Neutrophil (primary cell): Measurements from ENCODE around the gene CPNE9.
"Not testable (repeated sequence)": the region's sequence is repeated elsewhere in the genome, so short reads cannot be mapped to it uniquely, and the experiment has no call there.

Experiments
- H3K27ac ChIP-seq: fragments of 200-600 bp; sonication (generic); 2 replicates; pipeline ENCODE4 v1.5.1; 2016; ENCODE audit warnings: mild to moderate bottlenecking, moderate library complexity
- H3K27me3 ChIP-seq: fragments of 200-600 bp; sonication (generic); 2 replicates; pipeline ENCODE4 v1.6.0; 2016; ENCODE audit warnings: mild to moderate bottlenecking
- H3K36me3 ChIP-seq: fragments of 200-600 bp; sonication (generic); 2 replicates; pipeline ENCODE4 v1.5.1; 2017
- H3K4me1 ChIP-seq, 2 experiments: fragments of 200-600 bp in 1 of 2; sonication (generic) in 1 of 2; 1 replicate in 1 of 2; 2 replicates in 1 of 2; pipeline versions ENCODE4 v1.5.1 to v1.6.1; 2013 to 2016; ENCODE audit warnings: low read depth in 1 of 2, low read length in 1 of 2, mild to moderate bottlenecking in 1 of 2, moderate library complexity in 1 of 2; ENCODE audit not compliant: control insufficient read depth in 1 of 2, insufficient read depth in 1 of 2
- H3K4me3 ChIP-seq, 2 experiments: fragments of 200-600 bp in 1 of 2; sonication (generic) in 1 of 2; 1 replicate in 1 of 2; 2 replicates in 1 of 2; pipeline ENCODE4 v1.5.1; 2013 to 2016; ENCODE audit warnings: low read depth in 1 of 2, low read length in 1 of 2, mild to moderate bottlenecking in 1 of 2, moderate library complexity in 1 of 2
- H3K9me3 ChIP-seq: fragments of 200-600 bp; sonication (generic); 2 replicates; pipeline ENCODE4 v1.5.1; 2016
- CTCF ChIP-seq: fragments of 200-600 bp; sonication (generic); IDR thresholded peaks from 2 replicates; pipeline ENCODE4 v1.5.1; 2016; ENCODE audit warnings: antibody characterized with exemption

CPNE9 gene

GRCh38 chr3:9770276-9770812, 66.7 kb downstream of the CPNE9 start:
- no peaks in the 10 kb centered on the region for H3K36me3 ChIP-seq
- H3K9me3 ChIP-seq, result no peaks in the 10 kb centered on the region
- H3K27ac ChIP-seq, result no peak overlapping the region
- peak overlapping the region; percentile 50 to 51 for H3K4me3 ChIP-seq
- no peak for TF ChIP-seq CTCF
- peaks cover 14% of the 10 kb centered on the region for H3K27me3 ChIP-seq
- peaks cover 23 to 26% of the 10 kb centered on the region in 2 experiments for H3K4me1 ChIP-seq

GRCh38 chr3:9771007-9771406, 67.4 kb downstream of the CPNE9 start:
- H3K27ac ChIP-seq, H3K9me3 ChIP-seq, H3K36me3 ChIP-seq, H3K4me3 ChIP-seq: not testable (repeated sequence)
- Histone ChIP-seq H3K4me1 (peaks cover 23 to 26% of the 10 kb centered on the region in 2 experiments), H3K27me3 (peaks cover 14% of the 10 kb centered on the region)

- Histone ChIP-seq H3K36me3 (peaks cover 6% of the 10 kb centered on the region), H3K4me3 (no peak overlapping the region), H3K27ac (no peak overlapping the region), H3K27me3 (no peaks in the 10 kb centered on the region), H3K4me1 (peaks cover 36 to 37% of the 10 kb centered on the region in 2 experiments), H3K9me3 (no peaks in the 10 kb centered on the region)
- no peak for TF ChIP-seq CTCF
These were observed 73.5 kb downstream of the CPNE9 start for GRCh38 chr3:9776896-9777693.

GRCh38 chr3:9777694-9778021, 74.0 kb downstream of the CPNE9 start:
- no peaks in the 10 kb centered on the region for H3K9me3 ChIP-seq
- no peak overlapping the region for H3K27ac ChIP-seq
- H3K4me1 ChIP-seq, result peaks cover 42% of the 10 kb centered on the region in 2 experiments

GRCh38 chr3:9778143-9779074, 74.8 kb downstream of the CPNE9 start:
- no peak for TF ChIP-seq CTCF
- no peaks in the 10 kb centered on the region for H3K9me3 ChIP-seq
- no peak overlapping the region for H3K4me3 ChIP-seq
- no peaks in the 10 kb centered on the region for H3K27me3 ChIP-seq
- H3K27ac ChIP-seq, result peak overlapping the region; percentile 94
- H3K36me3 ChIP-seq, result peaks cover 14% of the 10 kb centered on the region
- H3K4me1 ChIP-seq, result peaks cover 45% of the 10 kb centered on the region in 2 experiments

More at GRCh38 chr3:9777694-9778021, 74.0 kb downstream of the CPNE9 start:
- Histone ChIP-seq H3K27me3 (no peaks in the 10 kb centered on the region), H3K36me3 (peaks cover 6% of the 10 kb centered on the region), H3K4me3 (no peak overlapping the region)
- TF ChIP-seq CTCF, result no peak
